ENCODE results near the gene PRR15. TPM values are rescaled to one million over a fixed set of nuclear protein-coding genes. Genes with fewer than 3 reads are reported as not detected.
A peak's percentile ranks its signal among the peaks of the same experiment; 100 is the strongest.

Gene PRR15
- total and polyA plus RNA-seq, 2 of the 13 experiments (the other 11 are each of a cell fraction or from before 2014, with no cell fraction given), result 2.3 to 7.8 TPM

GRCh38 chr7:29563590-29564495, at the start of gene PRR15 (continued):
- TF ChIP-seq ZNF574 (CRISPR knock-in tag; IDR thresholded peaks at IDR 0.05), result 0 out of 2 replicates have a peak, but pooled peaks have one; percentile 11
- TF ChIP-seq ATRX (CRISPR knock-in tag; IDR thresholded peaks at IDR 0.05; ENCODE audit: borderline replicate concordance), result no peak
- no peak for TF ChIP-seq CHCHD3 (CRISPR knock-in tag; IDR thresholded peaks at IDR 0.05)
- TF ChIP-seq SALL2 (CRISPR knock-in tag; IDR thresholded peaks at IDR 0.05), result 0 out of 2 replicates have a peak, but pooled peaks have one; percentile 0
- TF ChIP-seq MTF2 (CRISPR knock-in tag; IDR thresholded peaks at IDR 0.05; ENCODE audit: borderline replicate concordance), result no peak
- TF ChIP-seq ZNF660 (CRISPR knock-in tag; IDR thresholded peaks at IDR 0.05; ENCODE audit: borderline replicate concordance, low read depth), result no peak
- no peak for TF ChIP-seq KIAA2018 (CRISPR knock-in tag; IDR thresholded peaks at IDR 0.05; ENCODE audit: borderline replicate concordance)
- peak; percentile 4; the same call in 1 of the 2 replicates for TF ChIP-seq TFDP1 (CRISPR knock-in tag; IDR thresholded peaks at IDR 0.05; ENCODE audit: borderline replicate concordance)
- 0 out of 2 replicates have a peak, but pooled peaks have one; percentile 37 for TF ChIP-seq SNAPC2 (CRISPR knock-in tag; IDR thresholded peaks at IDR 0.05)
- TF ChIP-seq SALL1 (CRISPR knock-in tag; IDR thresholded peaks at IDR 0.05), result peak; percentile 28
- peak; percentile 62; the same call in 1 of the 2 replicates for TF ChIP-seq TOPORS (CRISPR knock-in tag; IDR thresholded peaks at IDR 0.05)
